ENCODE measurements around the gene CCHCR1. TPM values are rescaled to one million over a fixed set of nuclear protein-coding genes. Genes with fewer than 3 reads are reported as not detected.

The CCHCR1 gene
- total RNA-seq, 4 donors from 2014 or later: 10.7 to 33.4 (median 16.5) TPM

GRCh38 chr6:31152781-31153180 lies 4.8 kb downstream of the CCHCR1 start:
- H3K27ac ChIP-seq: no peak overlapping the region

DNA sequence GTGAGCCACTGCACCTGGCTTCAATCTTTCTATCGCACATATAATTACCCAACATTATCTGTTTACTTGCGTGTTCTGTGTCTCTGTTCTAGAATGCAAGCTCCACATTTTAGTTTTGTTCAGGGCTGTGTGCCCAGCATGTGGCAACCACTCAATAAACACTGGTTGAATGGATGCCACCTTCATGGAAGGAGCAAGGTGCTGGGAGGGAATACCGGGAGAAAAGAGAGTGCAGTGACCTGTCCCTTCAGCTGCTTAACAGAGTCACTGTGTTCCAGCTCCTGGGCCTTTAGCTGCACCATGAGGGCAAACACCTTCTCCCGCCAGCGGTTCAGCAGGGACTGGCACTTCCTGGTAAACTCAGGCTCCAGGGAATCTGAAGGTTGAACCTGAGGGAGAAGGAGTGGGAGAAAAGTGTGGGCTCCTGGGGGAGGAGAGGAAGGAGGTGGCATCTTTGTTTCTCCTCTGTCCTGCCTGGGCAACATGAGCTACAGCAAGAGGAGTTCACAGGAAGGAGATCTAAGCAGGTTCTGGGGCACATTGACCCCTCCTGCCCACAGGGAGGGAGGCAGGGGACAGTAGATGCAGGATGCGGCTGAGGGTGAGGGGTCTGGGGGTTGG lies 7.7 kb downstream of the CCHCR1 start:
- no peaks in the 10 kb centered on the region for H3K27me3 ChIP-seq
- peaks cover 49% of the 10 kb centered on the region for H3K36me3 ChIP-seq
- no peaks in the 10 kb centered on the region for H3K4me1 ChIP-seq
- H3K27ac ChIP-seq: no peak overlapping the region
- no peak overlapping the region for H3K4me3 ChIP-seq
- H3K9me3 ChIP-seq: no peaks in the 10 kb centered on the region
- DNase-seq (ENCODE audit: low spot score in 2 of 2): no peak
- 87% methylated on average over 6 of the region's 6 CpGs for WGBS
- TF ChIP-seq EP300 (IDR thresholded peaks at IDR 0.05): no peak

More at GRCh38 chr6:31152781-31153180, 4.8 kb downstream of the CCHCR1 start:
- 93% methylated on average over 7 of the region's 7 CpGs for WGBS
- H3K4me3 ChIP-seq: no peak overlapping the region
- TF ChIP-seq POLR2A (IDR thresholded peaks at IDR 0.05) (no peak), EP300 (IDR thresholded peaks at IDR 0.05) (no peak), CTCF (IDR thresholded peaks at IDR 0.05) (no peak), POLR2AphosphoS5 (IDR thresholded peaks at IDR 0.05) (no peak)
- peaks cover 8% of the 10 kb centered on the region for H3K4me1 ChIP-seq
- H3K36me3 ChIP-seq: peaks cover 46% of the 10 kb centered on the region
- H3K9me3 ChIP-seq: no peaks in the 10 kb centered on the region
- H3K27me3 ChIP-seq: no peaks in the 10 kb centered on the region
- no peak for DNase-seq (ENCODE audit: low spot score in 2 of 2)

DNA sequence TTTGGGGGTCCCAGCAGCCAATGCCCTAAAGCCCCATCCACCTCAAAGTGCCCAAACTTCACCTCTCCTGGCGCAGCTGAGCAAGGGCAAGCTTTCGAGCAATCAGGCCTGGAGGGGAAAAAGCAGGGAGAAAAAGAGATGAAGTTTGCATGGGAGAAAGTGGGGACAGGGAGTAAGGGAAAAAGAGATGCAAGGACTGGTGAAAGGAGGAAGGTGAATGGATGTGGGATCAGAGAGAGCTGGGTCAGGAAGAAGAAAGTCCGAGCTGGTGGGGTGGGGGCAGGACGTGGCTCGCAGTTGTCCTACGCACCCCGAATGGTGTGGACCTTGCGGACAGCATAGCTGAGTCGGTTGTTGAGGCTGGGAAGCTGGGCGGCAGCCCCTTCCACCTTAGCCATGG lies 12.2 kb downstream of the CCHCR1 start:
- no peaks in the 10 kb centered on the region for H3K27me3 ChIP-seq
- H3K9me3 ChIP-seq: no peaks in the 10 kb centered on the region
- TF ChIP-seq CTCF (IDR thresholded peaks at IDR 0.05): no peak
- TF ChIP-seq EP300 (IDR thresholded peaks at IDR 0.05): no peak
- no peak for TF ChIP-seq POLR2AphosphoS5 (IDR thresholded peaks at IDR 0.05)
- TF ChIP-seq POLR2A (IDR thresholded peaks at IDR 0.05): no peak
- H3K27ac ChIP-seq: no peak overlapping the region
- H3K4me3 ChIP-seq: no peak overlapping the region
- peaks cover 5% of the 10 kb centered on the region for H3K4me1 ChIP-seq
- no peak for DNase-seq (ENCODE audit: low spot score in 2 of 2)
- H3K36me3 ChIP-seq: peaks cover 33% of the 10 kb centered on the region
- 90% methylated on average over 10 of the region's 10 CpGs for WGBS

DNA sequence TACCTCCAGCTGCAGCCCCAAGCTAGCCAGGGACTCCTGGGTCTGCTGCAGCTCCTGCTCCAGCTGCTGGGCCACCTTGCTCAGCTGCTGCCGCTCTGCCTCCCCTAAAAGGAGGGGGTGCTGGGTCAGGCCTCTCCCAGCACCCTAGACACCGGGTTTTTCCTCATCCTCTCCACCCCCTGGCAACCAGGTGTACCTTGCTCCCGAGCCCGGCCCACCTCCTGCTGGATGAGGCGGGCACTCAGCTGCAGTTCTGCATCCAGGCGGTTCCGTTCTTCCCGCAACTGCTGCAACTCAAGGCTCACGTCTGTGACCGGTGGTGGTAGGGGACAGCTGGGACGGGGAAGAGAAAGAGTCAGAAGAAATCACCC lies 12.6 kb downstream of the CCHCR1 start:
- TF ChIP-seq CTCF (IDR thresholded peaks at IDR 0.05): no peak
- TF ChIP-seq EP300 (IDR thresholded peaks at IDR 0.05): no peak
- TF ChIP-seq POLR2AphosphoS5 (IDR thresholded peaks at IDR 0.05): no peak
- no peak for TF ChIP-seq POLR2A (IDR thresholded peaks at IDR 0.05)
- H3K4me1 ChIP-seq: peaks cover 5% of the 10 kb centered on the region
- no peak for DNase-seq (ENCODE audit: low spot score in 2 of 2)
- no peaks in the 10 kb centered on the region for H3K9me3 ChIP-seq
- H3K27me3 ChIP-seq: no peaks in the 10 kb centered on the region
- peaks cover 29% of the 10 kb centered on the region for H3K36me3 ChIP-seq
- 83% methylated on average over 11 of the region's 11 CpGs for WGBS
- no peak overlapping the region for H3K4me3 ChIP-seq
- no peak overlapping the region for H3K27ac ChIP-seq

DNA sequence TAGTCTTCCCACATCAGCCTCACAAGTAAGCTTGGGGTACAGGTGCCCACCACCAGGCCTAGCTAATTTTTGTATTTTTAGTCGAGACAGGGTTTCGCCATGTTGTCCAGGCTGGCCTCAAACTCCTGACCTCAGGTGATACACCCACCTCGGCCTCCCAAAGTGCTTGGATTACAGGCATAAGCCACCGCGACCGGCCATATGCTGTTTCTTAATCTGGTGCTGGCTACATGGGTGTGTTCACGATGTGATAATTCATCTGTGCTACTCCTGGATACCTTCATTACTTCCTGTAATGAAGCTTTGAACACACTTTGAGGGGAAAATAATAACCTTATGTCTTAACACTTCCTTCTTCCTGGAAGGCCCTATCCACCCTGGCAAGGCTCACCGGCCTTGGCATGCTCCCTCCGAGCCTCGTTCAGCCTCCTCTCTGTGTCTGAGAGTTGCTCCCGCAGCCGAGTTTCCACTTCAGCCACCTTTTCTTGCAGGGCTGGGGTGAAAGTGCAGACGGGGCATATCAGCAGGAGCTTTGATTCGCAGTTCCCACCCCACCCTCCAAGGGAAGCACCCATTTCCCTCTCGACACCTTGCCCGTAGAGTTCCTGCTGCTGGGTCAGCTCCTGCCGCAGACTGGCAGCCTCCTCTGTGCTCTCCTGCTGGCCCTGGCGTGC lies 13.2 kb downstream of the CCHCR1 start:
- Histone ChIP-seq H3K27me3 (no peaks in the 10 kb centered on the region), H3K9me3 (no peaks in the 10 kb centered on the region), H3K36me3 (peaks cover 23% of the 10 kb centered on the region), H3K4me1 (peaks cover 10% of the 10 kb centered on the region), H3K27ac (no peak overlapping the region), H3K4me3 (no peak overlapping the region)
- DNase-seq (ENCODE audit: low spot score in 2 of 2): no peak
- 84% methylated on average over 18 of the region's 18 CpGs for WGBS
- no peak for TF ChIP-seq POLR2A (IDR thresholded peaks at IDR 0.05)
- no peak for TF ChIP-seq EP300 (IDR thresholded peaks at IDR 0.05)

DNA sequence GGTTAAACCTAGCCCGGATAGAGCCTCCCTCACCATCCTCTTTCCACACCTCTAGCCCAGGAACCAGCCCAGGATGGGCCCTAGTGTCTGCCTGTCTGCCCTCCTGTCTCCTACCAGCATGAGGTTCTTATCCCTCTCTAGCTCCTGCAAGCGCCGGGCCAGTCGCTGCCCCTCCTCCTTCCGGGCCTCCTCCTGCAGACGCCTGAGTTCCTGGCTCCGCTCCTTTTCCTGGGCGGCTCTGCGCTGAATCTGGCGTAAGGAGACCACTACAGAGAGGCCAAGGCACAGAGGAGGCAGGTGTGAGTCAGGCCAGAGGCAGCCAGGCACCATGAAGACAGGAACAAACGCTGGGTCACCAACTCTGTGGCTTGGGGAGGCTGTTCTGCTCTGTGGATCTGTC lies 14.5 kb downstream of the CCHCR1 start:
- no peak overlapping the region for H3K4me3 ChIP-seq
- H3K4me1 ChIP-seq: peaks cover 19% of the 10 kb centered on the region
- 32% methylated on average over 11 of the region's 11 CpGs for WGBS
- H3K36me3 ChIP-seq: peaks cover 16% of the 10 kb centered on the region
- H3K27me3 ChIP-seq: no peaks in the 10 kb centered on the region
- DNase-seq (ENCODE audit: low spot score in 2 of 2): no peak
- no peak overlapping the region for H3K27ac ChIP-seq
- TF ChIP-seq POLR2AphosphoS5 (IDR thresholded peaks at IDR 0.05) (no peak), CTCF (IDR thresholded peaks at IDR 0.05) (no peak), EP300 (IDR thresholded peaks at IDR 0.05) (no peak), POLR2A (IDR thresholded peaks at IDR 0.05) (no peak)
- no peaks in the 10 kb centered on the region for H3K9me3 ChIP-seq
